HCT116 (cell line): ENCODE results near the gene EYA3. TPM values are rescaled to one million over a fixed set of nuclear protein-coding genes. Genes with fewer than 3 reads are reported as not detected.

Experiments
- ATAC-seq: fragments of 200-7000 bp; cut with Tn5 transposase; 2 replicates; pipeline ENCODE4 v1.9.1; 2020; ENCODE audit warnings: mild to moderate bottlenecking, moderate library complexity
- BruUV-seq: library from RNA; stranded (reverse); fragments of 400-500 nt; replicated peaks from 2 replicates; lab custom pipeline; 2021; lab: Mats Ljungman, UMichigan
- CTCF ChIA-PET: fragments of 300-600 bp; sonication (Branson Sonifier 250); formaldehyde crosslinking; loops from one replicate; lab custom pipeline; 2021; ENCODE audit warnings: antibody characterized with exemption; lab: Charles Lee
- POLR2A ChIA-PET: fragments of 300-600, 350-600 bp; sonication (Branson Sonifier 250); formaldehyde crosslinking; loops from one replicate; lab custom pipeline; 2021; ENCODE audit warnings: antibody characterized with exemption; lab: Charles Lee
- RAD21 ChIA-PET, 2 experiments: fragments of 300-600 bp; sonication (Branson Sonifier 250); formaldehyde crosslinking; loops; one replicate each; lab custom pipeline; 2023; ENCODE audit warnings: low total read pairs in 2 of 2; ENCODE audit not compliant: uncharacterized antibody in 2 of 2, unreplicated experiment in 2 of 2, low non-redundant PET in 1 of 2; lab: Charles Lee
- DNase-seq: peaks from one replicate; pipeline ENCODE4 v3.0.0-alpha.2; 2010; ENCODE audit warnings: low read depth, low spot score
- H2AFZ ChIP-seq: fragments of 200-600 bp; shearing (Covaris generic), sonication (generic); 2 replicates; pipeline ENCODE4 v1.6.1; 2017; ENCODE audit warnings: low read depth, mixed run types, mixed read lengths, antibody characterized with exemption, low read length; ENCODE audit not compliant: poor library complexity, severe bottlenecking
- H3K27ac ChIP-seq: 2 replicates; pipeline ENCODE4 v1.5.1; 2012; ENCODE audit warnings: low read depth, low read length
- H3K27me3 ChIP-seq: fragments of 200-600 bp; sonication (generic); 2 replicates; pipeline ENCODE4 v1.6.1; 2016; ENCODE audit warnings: mixed run types, low read length, mixed read lengths; ENCODE audit not compliant: insufficient read depth
- H3K36me3 ChIP-seq, 2 experiments: fragments of 200-500 bp in 1 of 2; fragments of 200-600 bp in 1 of 2; sonication (Bioruptor generic) in 1 of 2; sonication (generic) in 1 of 2; 2 replicates each; pipeline versions ENCODE4 v1.5.1 to v1.6.1; 2014 to 2016; ENCODE audit warnings: low read length in 2 of 2, inconsistent platforms in 1 of 2, mixed read lengths in 1 of 2, mixed run types in 1 of 2; ENCODE audit not compliant: insufficient read depth in 2 of 2, control insufficient read depth in 1 of 2
- H3K4me1 ChIP-seq, 2 experiments: fragments of 200-600 bp in 1 of 2; sonication (generic) in 1 of 2; 2 replicates each; pipeline versions ENCODE4 v1.5.1 to v1.6.1; 2012 to 2017; ENCODE audit warnings: low read length in 2 of 2, inconsistent platforms in 1 of 2, mild to moderate bottlenecking in 1 of 2, mixed read lengths in 1 of 2, mixed run types in 1 of 2, moderate library complexity in 1 of 2; ENCODE audit not compliant: insufficient read depth in 2 of 2, control insufficient read depth in 1 of 2
- H3K4me2 ChIP-seq: fragments of 200-600 bp; sonication (generic); 2 replicates; pipeline ENCODE4 v1.6.1; 2017; ENCODE audit warnings: mixed run types, low read length, mixed read lengths
- H3K4me3 ChIP-seq, 2 experiments: fragments of 200-600 bp in 1 of 2; sonication (generic) in 1 of 2; replicated peaks in 1 of 2; 2 replicates each; pipeline ENCODE4 v1.5.1; 2011 to 2016; ENCODE audit warnings: low read length in 2 of 2, control low read depth in 1 of 2, low read depth in 1 of 2, mild to moderate bottlenecking in 1 of 2, mixed read lengths in 1 of 2, mixed run types in 1 of 2
- H3K79me2 ChIP-seq: fragments of 200-600 bp; sonication (generic); 2 replicates; pipeline ENCODE4 v1.6.1; 2017; ENCODE audit warnings: mild to moderate bottlenecking, mixed run types, low read length, moderate library complexity, mixed read lengths; ENCODE audit not compliant: insufficient read depth
- H3K9ac ChIP-seq: fragments of 200-600 bp; sonication (generic); 2 replicates; pipeline ENCODE4 v1.6.1; 2016; ENCODE audit warnings: low read length, mixed read lengths
- H3K9me2 ChIP-seq: fragments of 200-600 bp; sonication (generic), shearing (Covaris generic); 2 replicates; pipeline ENCODE4 v1.6.1; 2017; ENCODE audit warnings: mixed run types, mild to moderate bottlenecking, moderate library complexity; ENCODE audit not compliant: insufficient read depth
- H3K9me3 ChIP-seq, 2 experiments: fragments of 200-500 bp in 1 of 2; fragments of 200-600 bp in 1 of 2; sonication (Bioruptor generic) in 1 of 2; sonication (generic) in 1 of 2; 2 replicates each; pipeline ENCODE4 v1.6.1; 2014 to 2017; ENCODE audit warnings: low read length in 2 of 2, mixed read lengths in 2 of 2, inconsistent platforms in 1 of 2, low read depth in 1 of 2, mild to moderate bottlenecking in 1 of 2, mixed run types in 1 of 2, moderate library complexity in 1 of 2; ENCODE audit not compliant: control insufficient read depth in 1 of 2, insufficient read depth in 1 of 2
- H4K20me1 ChIP-seq: fragments of 200-600 bp; sonication (generic), shearing (Covaris generic); 2 replicates; pipeline ENCODE4 v1.6.1; 2017; ENCODE audit warnings: mixed run types, mild to moderate bottlenecking, moderate library complexity; ENCODE audit not compliant: insufficient read depth
- CBX3 ChIP-seq: IDR thresholded peaks from 2 replicates; pipeline ENCODE4 v1.6.1; 2012; ENCODE audit warnings: low read depth
- EGR1 ChIP-seq: IDR thresholded peaks from 2 replicates; pipeline ENCODE4 v1.6.1; 2012; ENCODE audit warnings: low read depth
- ELF1 ChIP-seq: IDR thresholded peaks from 2 replicates; pipeline ENCODE4 v1.6.1; 2012; ENCODE audit warnings: low read depth, borderline replicate concordance
- EZH2phosphoT487 ChIP-seq: fragments of 200-600 bp; IDR thresholded peaks from 2 replicates; pipeline ENCODE4 v1.6.1; 2018; ENCODE audit warnings: antibody characterized with exemption, borderline replicate concordance
- FOSL1 ChIP-seq: IDR thresholded peaks from 2 replicates; pipeline ENCODE4 v1.6.1; 2012; ENCODE audit warnings: low read depth
- JUND ChIP-seq: IDR thresholded peaks from 2 replicates; pipeline ENCODE4 v1.6.1; 2012
- POLR2A ChIP-seq: IDR thresholded peaks from 2 replicates; pipeline ENCODE4 v1.7.0; 2011; ENCODE audit warnings: borderline replicate concordance; ENCODE audit not compliant: insufficient read depth, insufficient read length; ENCODE audit errors: extremely low read depth
- POLR2AphosphoS5 ChIP-seq: IDR thresholded peaks from 2 replicates; pipeline ENCODE4 v1.6.1; 2011; ENCODE audit warnings: mild to moderate bottlenecking, low read depth, low read length, moderate library complexity
- RAD21 ChIP-seq: IDR thresholded peaks from 2 replicates; pipeline ENCODE4 v1.6.1; 2012; ENCODE audit warnings: low read depth, mild to moderate bottlenecking
- SIN3A ChIP-seq: IDR thresholded peaks from 2 replicates; pipeline ENCODE4 v1.6.1; 2012; ENCODE audit warnings: low read depth
- SP1 ChIP-seq: IDR thresholded peaks from 2 replicates; pipeline ENCODE4 v1.6.1; 2012; ENCODE audit warnings: low read depth
- SRF ChIP-seq: IDR thresholded peaks from 2 replicates; pipeline ENCODE4 v1.6.1; 2012; ENCODE audit warnings: low read depth
- TCF7L2 ChIP-seq: IDR thresholded peaks from 2 replicates; pipeline ENCODE4 v1.7.0; 2011; ENCODE audit warnings: borderline replicate concordance, inconsistent platforms; ENCODE audit not compliant: insufficient read depth, insufficient read length; ENCODE audit errors: extremely low read depth
- YY1 ChIP-seq: IDR thresholded peaks from 2 replicates; pipeline ENCODE4 v1.6.1; 2011; ENCODE audit warnings: low read length, low read depth, moderate library complexity, mild to moderate bottlenecking; ENCODE audit not compliant: insufficient replicate concordance; ENCODE audit errors: extremely low read depth
- ZNF274 ChIP-seq: fragments of 200-500 bp; sonication (Bioruptor generic); IDR thresholded peaks from 2 replicates; pipeline ENCODE4 v1.6.1; 2014; ENCODE audit warnings: mild to moderate bottlenecking, low read depth, low read length, inconsistent platforms
- intact Hi-C: fragments of 100-400 bp; cut with micrococcal nuclease; formaldehyde crosslinking; loops from 2 replicates; pipeline ENCODE4 v1.10.0; 2022
- total RNA-seq: library from RNA; stranded (reverse); gene quantifications from one replicate; pipeline ENCODE4 v1.2.1, GENCODE V29; 2021; ENCODE audit not compliant: unreplicated experiment
- TF ChIP-seq, protein P1 (sequence below): IDR thresholded peaks from 2 replicates; pipeline ENCODE4 v1.6.1; 2012; ENCODE audit warnings: low read depth
- TF ChIP-seq, protein P2 (sequence below), 3 experiments: fragments of 200-600 bp in 1 of 3; sonication (generic) in 1 of 3; IDR thresholded peaks in 2 of 3; conservative IDR thresholded peaks in 1 of 3; 2 replicates each; pipeline ENCODE4 v1.5.1; 2012 to 2017; ENCODE audit warnings: low read depth in 2 of 3, low read length in 2 of 3, antibody characterized with exemption in 1 of 3, borderline replicate concordance in 1 of 3, control low read depth in 1 of 3, mild to moderate bottlenecking in 1 of 3, mixed read lengths in 1 of 3, mixed run types in 1 of 3, moderate library complexity in 1 of 3; ENCODE audit not compliant: insufficient read depth in 1 of 3
- TF ChIP-seq, protein P3 (sequence below): IDR thresholded peaks from 2 replicates; pipeline ENCODE4 v1.6.1; 2012
- TF ChIP-seq, protein P4 (sequence below): IDR thresholded peaks from 2 replicates; pipeline ENCODE4 v1.6.1; 2012

EYA3 gene
- total RNA-seq, 1 experiment from 2014 or later = 25.9 TPM

DNA sequence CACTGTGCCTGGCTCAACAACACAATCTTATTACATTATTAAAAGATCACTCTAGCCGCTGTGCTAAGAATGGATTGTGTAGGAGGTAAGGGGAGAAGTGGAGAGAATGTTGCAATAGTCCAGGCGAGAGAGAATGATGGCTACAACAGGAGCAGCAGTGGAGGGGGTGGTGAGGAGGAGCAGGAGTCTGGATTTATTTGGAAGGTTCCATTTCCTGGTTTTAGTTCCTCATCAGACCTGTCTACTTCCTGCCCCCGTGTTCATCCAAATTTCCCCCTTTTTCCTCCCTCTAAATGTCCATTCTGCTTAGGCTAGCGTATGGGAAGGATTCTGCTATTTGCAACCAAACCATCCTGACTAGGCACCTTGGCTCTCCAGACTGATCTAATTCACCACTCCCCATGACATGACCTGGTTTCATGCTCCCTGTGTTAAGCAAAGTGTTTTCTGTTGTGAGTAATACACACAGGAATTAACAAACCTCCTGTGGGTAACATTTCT, 35.1 kb upstream of the EYA3 start:
- DNase-seq = no peak
- ATAC-seq = peak; percentile 49; the same call in 1 of the 2 replicates
- no TSS peak for BruUV-seq
- Histone ChIP-seq H3K4me1 (peaks cover 0 to 16% of the 10 kb centered on the region in 2 experiments; a peak in 2 of 4 replicates), H2AFZ (peak overlapping the region; percentile 95), H3K79me2 (no peaks in the 10 kb centered on the region), H3K9ac (no peak overlapping the region), H3K27ac (no peak overlapping the region), H3K36me3 (no peaks in the 10 kb centered on the region)
- ChIA-PET CTCF (no interaction called here), RAD21 (no interaction called here)
- intact Hi-C loops = no loop called here
- TF ChIP-seq, protein P1, sequence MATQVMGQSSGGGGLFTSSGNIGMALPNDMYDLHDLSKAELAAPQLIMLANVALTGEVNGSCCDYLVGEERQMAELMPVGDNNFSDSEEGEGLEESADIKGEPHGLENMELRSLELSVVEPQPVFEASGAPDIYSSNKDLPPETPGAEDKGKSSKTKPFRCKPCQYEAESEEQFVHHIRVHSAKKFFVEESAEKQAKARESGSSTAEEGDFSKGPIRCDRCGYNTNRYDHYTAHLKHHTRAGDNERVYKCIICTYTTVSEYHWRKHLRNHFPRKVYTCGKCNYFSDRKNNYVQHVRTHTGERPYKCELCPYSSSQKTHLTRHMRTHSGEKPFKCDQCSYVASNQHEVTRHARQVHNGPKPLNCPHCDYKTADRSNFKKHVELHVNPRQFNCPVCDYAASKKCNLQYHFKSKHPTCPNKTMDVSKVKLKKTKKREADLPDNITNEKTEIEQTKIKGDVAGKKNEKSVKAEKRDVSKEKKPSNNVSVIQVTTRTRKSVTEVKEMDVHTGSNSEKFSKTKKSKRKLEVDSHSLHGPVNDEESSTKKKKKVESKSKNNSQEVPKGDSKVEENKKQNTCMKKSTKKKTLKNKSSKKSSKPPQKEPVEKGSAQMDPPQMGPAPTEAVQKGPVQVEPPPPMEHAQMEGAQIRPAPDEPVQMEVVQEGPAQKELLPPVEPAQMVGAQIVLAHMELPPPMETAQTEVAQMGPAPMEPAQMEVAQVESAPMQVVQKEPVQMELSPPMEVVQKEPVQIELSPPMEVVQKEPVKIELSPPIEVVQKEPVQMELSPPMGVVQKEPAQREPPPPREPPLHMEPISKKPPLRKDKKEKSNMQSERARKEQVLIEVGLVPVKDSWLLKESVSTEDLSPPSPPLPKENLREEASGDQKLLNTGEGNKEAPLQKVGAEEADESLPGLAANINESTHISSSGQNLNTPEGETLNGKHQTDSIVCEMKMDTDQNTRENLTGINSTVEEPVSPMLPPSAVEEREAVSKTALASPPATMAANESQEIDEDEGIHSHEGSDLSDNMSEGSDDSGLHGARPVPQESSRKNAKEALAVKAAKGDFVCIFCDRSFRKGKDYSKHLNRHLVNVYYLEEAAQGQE = no peak
- TF ChIP-seq RAD21 = no peak
- TF ChIP-seq POLR2A = no peak
- TF ChIP-seq EZH2phosphoT487 = no peak
- TF ChIP-seq SP1 = no peak
- no peak for TF ChIP-seq YY1
- no peak for TF ChIP-seq TCF7L2
- TF ChIP-seq JUND = no peak
- TF ChIP-seq, protein P2, sequence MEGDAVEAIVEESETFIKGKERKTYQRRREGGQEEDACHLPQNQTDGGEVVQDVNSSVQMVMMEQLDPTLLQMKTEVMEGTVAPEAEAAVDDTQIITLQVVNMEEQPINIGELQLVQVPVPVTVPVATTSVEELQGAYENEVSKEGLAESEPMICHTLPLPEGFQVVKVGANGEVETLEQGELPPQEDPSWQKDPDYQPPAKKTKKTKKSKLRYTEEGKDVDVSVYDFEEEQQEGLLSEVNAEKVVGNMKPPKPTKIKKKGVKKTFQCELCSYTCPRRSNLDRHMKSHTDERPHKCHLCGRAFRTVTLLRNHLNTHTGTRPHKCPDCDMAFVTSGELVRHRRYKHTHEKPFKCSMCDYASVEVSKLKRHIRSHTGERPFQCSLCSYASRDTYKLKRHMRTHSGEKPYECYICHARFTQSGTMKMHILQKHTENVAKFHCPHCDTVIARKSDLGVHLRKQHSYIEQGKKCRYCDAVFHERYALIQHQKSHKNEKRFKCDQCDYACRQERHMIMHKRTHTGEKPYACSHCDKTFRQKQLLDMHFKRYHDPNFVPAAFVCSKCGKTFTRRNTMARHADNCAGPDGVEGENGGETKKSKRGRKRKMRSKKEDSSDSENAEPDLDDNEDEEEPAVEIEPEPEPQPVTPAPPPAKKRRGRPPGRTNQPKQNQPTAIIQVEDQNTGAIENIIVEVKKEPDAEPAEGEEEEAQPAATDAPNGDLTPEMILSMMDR (IDR thresholded peaks at IDR 0.05 in 2 of 3, conservative IDR thresholded peaks at IDR 0.05 in 1 of 3; ENCODE audit: borderline replicate concordance in 1 of 3, insufficient read depth in 1 of 3, low read depth in 2 of 3, low read length in 2 of 3) = no peak
- TF ChIP-seq ELF1 = no peak
- TF ChIP-seq SRF = no peak
- TF ChIP-seq EGR1 = no peak
- TF ChIP-seq POLR2AphosphoS5 = no peak
- TF ChIP-seq, protein P3, sequence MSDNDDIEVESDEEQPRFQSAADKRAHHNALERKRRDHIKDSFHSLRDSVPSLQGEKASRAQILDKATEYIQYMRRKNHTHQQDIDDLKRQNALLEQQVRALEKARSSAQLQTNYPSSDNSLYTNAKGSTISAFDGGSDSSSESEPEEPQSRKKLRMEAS = no peak
- no peak for TF ChIP-seq ZNF274
- TF ChIP-seq CBX3 = no peak
- TF ChIP-seq FOSL1 = no peak
- TF ChIP-seq, protein P4, sequence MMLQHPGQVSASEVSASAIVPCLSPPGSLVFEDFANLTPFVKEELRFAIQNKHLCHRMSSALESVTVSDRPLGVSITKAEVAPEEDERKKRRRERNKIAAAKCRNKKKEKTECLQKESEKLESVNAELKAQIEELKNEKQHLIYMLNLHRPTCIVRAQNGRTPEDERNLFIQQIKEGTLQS = no peak
- TF ChIP-seq SIN3A = no peak
- TF ChIP-seq, all 23 proteins: peak for 0
- H3K9me2 ChIP-seq = no peaks in the 10 kb centered on the region
- no peak overlapping the region for H3K4me3 ChIP-seq
- POLR2A ChIA-PET = no interaction called here
- H4K20me1 ChIP-seq = no peaks in the 10 kb centered on the region
- peak overlapping the region; percentile 48 for H3K4me2 ChIP-seq
- no peaks in the 10 kb centered on the region for H3K9me3 ChIP-seq
- H3K27me3 ChIP-seq = no peaks in the 10 kb centered on the region
